ENCODE data around the gene ABHD14A.

- TF ChIP-seq, protein P1, sequence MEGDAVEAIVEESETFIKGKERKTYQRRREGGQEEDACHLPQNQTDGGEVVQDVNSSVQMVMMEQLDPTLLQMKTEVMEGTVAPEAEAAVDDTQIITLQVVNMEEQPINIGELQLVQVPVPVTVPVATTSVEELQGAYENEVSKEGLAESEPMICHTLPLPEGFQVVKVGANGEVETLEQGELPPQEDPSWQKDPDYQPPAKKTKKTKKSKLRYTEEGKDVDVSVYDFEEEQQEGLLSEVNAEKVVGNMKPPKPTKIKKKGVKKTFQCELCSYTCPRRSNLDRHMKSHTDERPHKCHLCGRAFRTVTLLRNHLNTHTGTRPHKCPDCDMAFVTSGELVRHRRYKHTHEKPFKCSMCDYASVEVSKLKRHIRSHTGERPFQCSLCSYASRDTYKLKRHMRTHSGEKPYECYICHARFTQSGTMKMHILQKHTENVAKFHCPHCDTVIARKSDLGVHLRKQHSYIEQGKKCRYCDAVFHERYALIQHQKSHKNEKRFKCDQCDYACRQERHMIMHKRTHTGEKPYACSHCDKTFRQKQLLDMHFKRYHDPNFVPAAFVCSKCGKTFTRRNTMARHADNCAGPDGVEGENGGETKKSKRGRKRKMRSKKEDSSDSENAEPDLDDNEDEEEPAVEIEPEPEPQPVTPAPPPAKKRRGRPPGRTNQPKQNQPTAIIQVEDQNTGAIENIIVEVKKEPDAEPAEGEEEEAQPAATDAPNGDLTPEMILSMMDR (IDR thresholded peaks at IDR 0.05), result no peak
- TF ChIP-seq EP300 (IDR thresholded peaks at IDR 0.05) (no peak), POLR2A (IDR thresholded peaks at IDR 0.05) (no peak), POLR2AphosphoS5 (IDR thresholded peaks at IDR 0.05) (no peak)
Measured at GRCh38 chr3:51999846-52000245, 25.0 kb downstream of the ABHD14A start.

All from stomach (tissue), 4 donors.